MM.1S (cell line): Measurements from ENCODE around the gene DYNC1LI1.
A peak's percentile ranks its signal among the peaks of the same experiment; 100 is the strongest.
"Not testable (repeated sequence)": the region's sequence is repeated elsewhere in the genome, so short reads cannot be mapped to it uniquely, and the experiment has no call there.

Experiments
- DNase-seq: peaks from one replicate; pipeline ENCODE4 v3.0.0-alpha.2; 2015
- H2AFZ ChIP-seq: fragments of 300-600 bp; sonication (generic); 2 replicates; pipeline ENCODE4 v1.6.0; 2016; ENCODE audit warnings: antibody characterized with exemption, low read length
- H3F3A ChIP-seq: fragments of 300-600 bp; sonication (generic); 2 replicates; pipeline ENCODE4 v1.6.1; 2016; ENCODE audit warnings: mild to moderate bottlenecking, antibody characterized with exemption, low read length, moderate library complexity, mixed read lengths; ENCODE audit not compliant: insufficient read depth
- H3K27ac ChIP-seq: fragments of 300-600 bp; sonication (generic); 2 replicates; pipeline ENCODE4 v1.5.1; 2016; ENCODE audit warnings: mild to moderate bottlenecking, low read length
- H3K27me3 ChIP-seq: fragments of 300-600 bp; sonication (generic); replicated peaks from 2 replicates; pipeline ENCODE4 v1.6.0; 2016; ENCODE audit warnings: low read length; ENCODE audit not compliant: insufficient read depth
- H3K36me3 ChIP-seq: fragments of 300-600 bp; sonication (generic); replicated peaks from 2 replicates; pipeline ENCODE4 v1.6.1; 2016; ENCODE audit warnings: mild to moderate bottlenecking, low read length, mixed read lengths; ENCODE audit not compliant: insufficient read depth
- H3K4me1 ChIP-seq: fragments of 300-600 bp; sonication (generic); 2 replicates; pipeline ENCODE4 v1.6.1; 2016; ENCODE audit warnings: low read length, mixed read lengths
- H3K4me2 ChIP-seq: fragments of 300-600 bp; sonication (generic); 2 replicates; pipeline ENCODE4 v1.6.0; 2016; ENCODE audit warnings: low read depth, low read length
- H3K4me3 ChIP-seq: fragments of 300-600 bp; sonication (generic); 2 replicates; pipeline ENCODE4 v1.5.1; 2016; ENCODE audit warnings: low read length, mixed read lengths
- H3K79me2 ChIP-seq: fragments of 300-600 bp; sonication (generic); 2 replicates; pipeline ENCODE4 v1.6.1; 2016; ENCODE audit warnings: mixed run types, low read length, mixed read lengths
- H3K9ac ChIP-seq: fragments of 300-600 bp; sonication (generic); 2 replicates; pipeline ENCODE4 v1.6.1; 2016; ENCODE audit warnings: low read length, mixed read lengths
- H3K9me2 ChIP-seq: fragments of 300-600 bp; sonication (generic); replicated peaks from 2 replicates; pipeline ENCODE4 v1.6.1; 2016; ENCODE audit warnings: mild to moderate bottlenecking, low read length, mixed read lengths; ENCODE audit not compliant: insufficient read depth
- H3K9me3 ChIP-seq: fragments of 300-600 bp; sonication (generic); replicated peaks from 2 replicates; pipeline ENCODE4 v1.6.1; 2016; ENCODE audit warnings: mild to moderate bottlenecking, low read length, mixed read lengths; ENCODE audit not compliant: insufficient read depth
- H4K20me1 ChIP-seq: fragments of 300-600 bp; sonication (generic); 2 replicates; pipeline ENCODE4 v1.6.1; 2016; ENCODE audit warnings: mild to moderate bottlenecking, low read length, moderate library complexity, mixed read lengths; ENCODE audit not compliant: insufficient read depth
- EZH2 ChIP-seq: fragments of 300-600 bp; sonication (generic); optimal IDR thresholded peaks from 2 replicates; pipeline ENCODE3; 2017; ENCODE audit warnings: low read depth, mild to moderate bottlenecking, antibody characterized with exemption, low read length, mixed read lengths
- EZH2phosphoT487 ChIP-seq: fragments of 300-600 bp; sonication (generic); IDR thresholded peaks from 2 replicates; pipeline ENCODE4 v1.6.1; 2018; ENCODE audit warnings: antibody characterized with exemption, low read length
- TF ChIP-seq, protein P1 (sequence below): fragments of 300-600 bp; sonication (generic); IDR thresholded peaks from 2 replicates; pipeline ENCODE4 v1.5.1; 2016; ENCODE audit warnings: antibody characterized with exemption, low read length, mixed read lengths

DYNC1LI1 gene

DNA sequence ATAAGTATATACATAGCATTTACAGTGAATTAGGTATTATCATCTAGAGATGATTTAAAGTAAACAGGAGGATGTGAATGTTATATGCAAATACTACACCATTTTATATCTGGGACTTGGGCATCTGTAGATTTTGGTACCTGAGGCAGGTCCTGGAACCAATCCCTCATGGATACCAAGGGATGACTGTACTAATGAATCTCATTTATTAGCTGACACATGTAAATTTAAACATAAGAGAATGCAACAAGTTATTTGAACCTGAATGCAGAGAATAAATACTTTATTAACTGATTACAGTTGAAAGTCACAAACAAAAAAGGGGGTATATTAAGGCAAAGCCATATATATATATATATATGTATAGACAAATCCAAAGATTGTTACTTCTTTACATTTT is 44.9 kb downstream of the DYNC1LI1 start:
- no peaks in the 10 kb centered on the region; the same call in 1 of the 2 replicates for H3K36me3 ChIP-seq
- H3K9ac ChIP-seq, result no peak overlapping the region
- no peaks in the 10 kb centered on the region for H3K9me3 ChIP-seq
- TF ChIP-seq EZH2phosphoT487, result no peak
- TF ChIP-seq, protein P1, sequence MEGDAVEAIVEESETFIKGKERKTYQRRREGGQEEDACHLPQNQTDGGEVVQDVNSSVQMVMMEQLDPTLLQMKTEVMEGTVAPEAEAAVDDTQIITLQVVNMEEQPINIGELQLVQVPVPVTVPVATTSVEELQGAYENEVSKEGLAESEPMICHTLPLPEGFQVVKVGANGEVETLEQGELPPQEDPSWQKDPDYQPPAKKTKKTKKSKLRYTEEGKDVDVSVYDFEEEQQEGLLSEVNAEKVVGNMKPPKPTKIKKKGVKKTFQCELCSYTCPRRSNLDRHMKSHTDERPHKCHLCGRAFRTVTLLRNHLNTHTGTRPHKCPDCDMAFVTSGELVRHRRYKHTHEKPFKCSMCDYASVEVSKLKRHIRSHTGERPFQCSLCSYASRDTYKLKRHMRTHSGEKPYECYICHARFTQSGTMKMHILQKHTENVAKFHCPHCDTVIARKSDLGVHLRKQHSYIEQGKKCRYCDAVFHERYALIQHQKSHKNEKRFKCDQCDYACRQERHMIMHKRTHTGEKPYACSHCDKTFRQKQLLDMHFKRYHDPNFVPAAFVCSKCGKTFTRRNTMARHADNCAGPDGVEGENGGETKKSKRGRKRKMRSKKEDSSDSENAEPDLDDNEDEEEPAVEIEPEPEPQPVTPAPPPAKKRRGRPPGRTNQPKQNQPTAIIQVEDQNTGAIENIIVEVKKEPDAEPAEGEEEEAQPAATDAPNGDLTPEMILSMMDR, result no peak
- no peak for TF ChIP-seq EZH2
- H3K4me1 ChIP-seq, result no peaks in the 10 kb centered on the region
- no peak overlapping the region for H2AFZ ChIP-seq
- H3F3A ChIP-seq, result no peaks in the 10 kb centered on the region
- H3K9me2 ChIP-seq, result no peaks in the 10 kb centered on the region
- H3K27me3 ChIP-seq, result no peaks in the 10 kb centered on the region
- H4K20me1 ChIP-seq, result no peaks in the 10 kb centered on the region
- no peak overlapping the region for H3K4me2 ChIP-seq
- DNase-seq, result no peak
- no peak overlapping the region for H3K27ac ChIP-seq
- no peaks in the 10 kb centered on the region for H3K79me2 ChIP-seq
- no peak overlapping the region for H3K4me3 ChIP-seq

DNA sequence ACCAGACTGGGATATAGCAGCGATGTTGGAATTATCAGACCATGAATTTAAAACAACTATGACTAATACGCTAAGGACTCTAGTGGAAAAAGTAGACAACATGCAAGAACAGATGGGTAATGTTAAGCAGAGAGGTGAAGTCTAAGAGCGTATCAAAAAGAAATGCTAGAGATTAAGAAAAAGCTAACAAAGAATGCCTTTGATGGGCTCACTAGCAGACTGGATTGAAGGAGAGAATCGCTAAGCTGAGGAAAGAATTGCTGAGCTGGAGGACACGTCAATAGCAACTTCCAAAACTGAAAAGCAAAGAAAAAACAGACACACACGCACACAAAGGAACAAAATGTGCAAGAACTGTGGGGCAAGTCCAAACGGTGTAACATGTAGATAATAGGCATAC is 48.0 kb downstream of the DYNC1LI1 start:
- Histone ChIP-seq H3K27ac (no peak overlapping the region), H3K36me3 (no peaks in the 10 kb centered on the region; the same call in 1 of the 2 replicates), H3K9me3 (no peaks in the 10 kb centered on the region), H3K9ac (no peak overlapping the region), H3K4me3 (no peak overlapping the region), H2AFZ (no peak overlapping the region), H3K27me3 (no peaks in the 10 kb centered on the region), H3K4me2 (no peak overlapping the region), H3K9me2 (no peaks in the 10 kb centered on the region), H3K79me2 (no peaks in the 10 kb centered on the region), H3F3A (no peaks in the 10 kb centered on the region), H3K4me1 (no peaks in the 10 kb centered on the region), H4K20me1 (no peaks in the 10 kb centered on the region)
- no peak for DNase-seq
- TF ChIP-seq EZH2 (no peak), EZH2phosphoT487 (no peak)
- TF ChIP-seq, protein P1, result no peak

DNA sequence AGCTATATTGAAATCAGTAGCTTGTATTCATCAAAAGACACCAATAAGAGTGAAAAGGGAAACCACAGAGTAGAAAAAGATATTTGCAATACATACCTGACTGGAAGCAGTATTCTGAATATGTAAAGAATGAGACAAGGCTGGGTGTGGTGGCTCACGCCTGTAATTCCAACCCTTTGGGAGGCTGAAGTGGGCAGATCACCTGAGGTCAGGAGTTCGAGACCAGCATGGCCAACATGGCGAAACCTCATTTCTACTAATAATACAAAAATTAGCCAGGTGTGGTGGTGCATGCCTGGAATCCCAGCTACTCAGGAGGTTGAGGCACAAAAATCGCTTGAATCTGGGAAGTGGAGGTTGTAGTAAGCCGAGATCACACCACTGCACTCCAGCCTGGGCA is 51.7 kb downstream of the DYNC1LI1 start:
- H3K36me3 ChIP-seq, H3K79me2 ChIP-seq, H3F3A ChIP-seq, H3K27ac ChIP-seq, H3K4me3 ChIP-seq, H2AFZ ChIP-seq, H3K4me2 ChIP-seq, H3K9me3 ChIP-seq, H4K20me1 ChIP-seq, H3K4me1 ChIP-seq, H3K9me2 ChIP-seq, H3K9ac ChIP-seq, H3K27me3 ChIP-seq, DNase-seq: not testable (repeated sequence)

DNA sequence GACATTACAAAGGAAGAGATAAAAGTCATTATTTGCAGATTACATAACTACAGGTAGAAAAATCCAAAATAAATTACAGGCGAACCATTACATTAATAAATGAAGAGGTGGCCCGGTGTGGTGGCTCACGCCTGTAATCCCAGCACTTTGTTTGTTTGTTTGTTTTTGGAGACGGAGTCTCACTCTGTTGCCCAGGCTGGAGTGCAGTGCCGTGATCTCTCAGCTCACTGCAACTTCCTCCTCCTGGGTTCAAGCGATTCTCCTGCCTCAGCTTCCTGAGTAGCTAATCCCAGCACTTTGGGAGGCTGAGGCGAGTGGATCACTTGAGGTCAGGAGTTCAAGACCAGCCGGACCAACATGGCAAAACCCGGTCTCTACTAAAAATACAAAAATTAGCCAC is 53.9 kb downstream of the DYNC1LI1 start:
- H3K4me3 ChIP-seq, H3K36me3 ChIP-seq, H4K20me1 ChIP-seq, H3K79me2 ChIP-seq, H3K9me2 ChIP-seq, H2AFZ ChIP-seq, H3K4me1 ChIP-seq, H3K9me3 ChIP-seq, H3F3A ChIP-seq, H3K9ac ChIP-seq, H3K27ac ChIP-seq, DNase-seq, H3K27me3 ChIP-seq: not testable (repeated sequence)
- 0 out of 2 replicates have a peak overlapping the region, but pooled peaks have one; percentile 3 for H3K4me2 ChIP-seq
